GM12891 (cell line): ENCODE measurements around the gene LASP1NB.

Experiments
- PAX5 ChIP-seq: IDR thresholded peaks from 2 replicates; pipeline ENCODE4 v1.6.1; 2011; ENCODE audit warnings: low read length, moderate library complexity, mild to moderate bottlenecking; ENCODE audit not compliant: insufficient read depth, severe bottlenecking
- POLR2A ChIP-seq: IDR thresholded peaks from 2 replicates; pipeline ENCODE4 v1.6.1; 2011; ENCODE audit warnings: low read depth, low read length, control low read depth
- POLR2AphosphoS5 ChIP-seq: IDR thresholded peaks from 2 replicates; pipeline ENCODE4 v1.6.1; 2011; ENCODE audit warnings: low read depth, low read length, control low read depth
- TAF1 ChIP-seq: IDR thresholded peaks from 2 replicates; pipeline ENCODE4 v1.6.1; 2011; ENCODE audit warnings: low read depth, low read length, control low read depth

DNA sequence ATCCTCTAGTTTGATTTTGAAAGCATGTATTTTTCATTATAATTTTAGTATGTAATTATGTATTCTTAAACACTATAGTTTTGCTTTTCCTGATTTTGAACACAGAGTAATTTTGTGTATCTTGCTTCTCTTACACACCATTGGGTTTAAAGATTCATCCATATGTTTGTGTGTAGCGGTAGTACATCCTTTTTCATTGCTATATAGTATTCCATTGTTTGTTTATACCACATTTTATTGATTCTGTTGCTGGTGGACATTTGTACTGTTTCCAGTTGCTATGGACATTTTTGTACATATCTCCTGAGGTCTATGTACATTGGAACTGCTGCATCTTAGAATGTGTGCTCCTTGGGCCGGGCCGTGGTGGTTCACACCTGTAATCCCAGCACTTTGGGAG lies 20.5 kb upstream of the LASP1NB start:
- TF ChIP-seq POLR2AphosphoS5, result no peak
- no peak for TF ChIP-seq POLR2A
- TF ChIP-seq PAX5, result no peak
- TF ChIP-seq TAF1, result no peak
